Sigmoid colon (tissue), 7 donors: Measurements from ENCODE around the gene MAP3K20. TPM values are rescaled to one million over a fixed set of nuclear protein-coding genes. Genes with fewer than 3 reads are reported as not detected.

Source experiments
- DNase-seq: peaks from one replicate; pipeline ENCODE4 v3.0.0-alpha.2; 2019
- H3K27ac ChIP-seq, 4 donors: fragments of 200-600 bp; sonication (generic); one replicate each; pipeline ENCODE4 v1.5.1; 2016 to 2019; ENCODE audit warnings: mild to moderate bottlenecking in 1 of 4
- H3K27me3 ChIP-seq, 3 donors: fragments of 200-600 bp; sonication (generic); one replicate each; pipeline ENCODE4 v1.5.1; 2019; ENCODE audit warnings: mild to moderate bottlenecking in 1 of 3
- H3K36me3 ChIP-seq, 4 donors: fragments of 200-600 bp; sonication (generic); one replicate each; pipeline ENCODE4 v1.5.1; 2016 to 2019
- H3K4me1 ChIP-seq, 4 donors: fragments of 200-600 bp; sonication (generic); one replicate each; pipeline ENCODE4 v1.5.1; 2017 to 2019
- H3K4me3 ChIP-seq, 4 donors: fragments of 200-600 bp; sonication (generic); one replicate each; pipeline ENCODE4 v1.5.1; 2017 to 2019; ENCODE audit warnings: mild to moderate bottlenecking in 2 of 4, moderate library complexity in 1 of 4
- H3K9me3 ChIP-seq, 4 donors: fragments of 200-600 bp in 3 of 4; sonication (generic) in 3 of 4; one replicate each; pipeline versions ENCODE4 v1.5.1 to v1.6.1; 2013 to 2019
- EP300 ChIP-seq, 4 donors: sonication (generic); formaldehyde crosslinking; IDR thresholded peaks; one replicate each; pipeline ENCODE4 v1.6.1; 2017; ENCODE audit warnings: antibody characterized with exemption in 4 of 4
- POLR2A ChIP-seq, 2 donors: fragments of 450-650 bp; IDR thresholded peaks; one replicate each; pipeline ENCODE4 v1.6.1; 2016; ENCODE audit warnings: antibody characterized with exemption in 2 of 2, mild to moderate bottlenecking in 2 of 2, moderate library complexity in 2 of 2
- POLR2AphosphoS5 ChIP-seq, 4 donors: sonication (generic); formaldehyde crosslinking; IDR thresholded peaks; one replicate each; pipeline ENCODE4 v1.6.1; 2017; ENCODE audit warnings: antibody characterized with exemption in 4 of 4
- WGBS, 2 donors: extraction: QIAGEN DNeasy Blood & Tissue Kit; methylation state at CpG; one replicate each; pipeline ENCODE4 v1.1.7; 2013; 5-methylcytosine and 5-hydroxymethylcytosine counted together
- intact Hi-C: fragments of 100-400 bp; cut with DNase I; formaldehyde crosslinking; loops from one replicate; pipeline ENCODE4 v1.15.1; 2023
- polyA plus RNA-seq, 3 donors: library from polyadenylated mRNA; stranded (reverse); fragments of 200-250 nt; gene quantifications; one replicate each; pipeline ENCODE4 v1.2.3, GENCODE V29; 2013
- total RNA-seq, 4 donors: library from RNA; depleted of rRNA; stranded (reverse); fragments of >200 nt; gene quantifications; one replicate each; pipeline ENCODE4 v1.1.0, GENCODE V29; 2016
- TF ChIP-seq, protein P1 (sequence below), 4 experiments: fragments of 450-650 bp in 3 of 4; fragments of 200-600 bp in 1 of 4; IDR thresholded peaks; one replicate each; pipeline ENCODE4 v1.5.1; 2016 to 2019; ENCODE audit warnings: antibody characterized with exemption in 4 of 4, mild to moderate bottlenecking in 3 of 4, moderate library complexity in 2 of 4
- donor health status: healthy with polysubstance abuse.
- donor health status: Bipolar disorder and iron deficiency.
- donor health status: healthy.

MAP3K20 gene
- total and polyA plus RNA-seq, 7 donors = 6.2 to 255 (median 189) TPM

DNA sequence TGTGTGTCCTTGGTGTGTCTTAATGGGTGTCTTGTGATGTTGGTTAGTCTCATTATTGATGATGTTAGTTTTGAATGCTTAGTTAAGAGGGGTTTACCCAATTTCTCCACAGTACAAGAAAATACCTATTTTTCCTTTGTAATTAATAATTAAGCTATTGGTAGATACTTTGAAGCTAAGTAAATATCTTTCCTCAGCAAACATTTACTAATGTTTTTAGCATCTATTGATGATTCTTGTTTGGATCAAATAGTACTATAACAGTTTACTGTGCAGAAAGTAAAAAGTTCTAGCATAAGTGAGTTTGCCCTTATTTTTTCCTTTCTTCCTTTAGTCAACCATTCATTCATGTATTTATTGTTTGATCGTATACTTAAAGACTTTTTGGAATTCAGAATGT is 19.1 kb downstream of the MAP3K20 start:
- Histone ChIP-seq H3K4me3 (no peak overlapping the region), H3K27ac (peak overlapping the region in 3 of 4 donors; percentile 19 to 39 (median 36)), H3K27me3 (no peaks in the 10 kb centered on the region), H3K4me1 (peaks cover 0 to 62% (median 48%) of the 10 kb centered on the region in 4 donors), H3K36me3 (peaks cover 0 to 21% (median 0%) of the 10 kb centered on the region in 4 donors), H3K9me3 (no peaks in the 10 kb centered on the region)
- 87 to 98% methylated on average over 1 of the region's 1 CpG for WGBS, 2 donors
- DNase-seq = no peak
- no peak for TF ChIP-seq POLR2AphosphoS5 (IDR thresholded peaks at IDR 0.05)
- TF ChIP-seq POLR2A (IDR thresholded peaks at IDR 0.05) = no peak
- TF ChIP-seq, protein P1, sequence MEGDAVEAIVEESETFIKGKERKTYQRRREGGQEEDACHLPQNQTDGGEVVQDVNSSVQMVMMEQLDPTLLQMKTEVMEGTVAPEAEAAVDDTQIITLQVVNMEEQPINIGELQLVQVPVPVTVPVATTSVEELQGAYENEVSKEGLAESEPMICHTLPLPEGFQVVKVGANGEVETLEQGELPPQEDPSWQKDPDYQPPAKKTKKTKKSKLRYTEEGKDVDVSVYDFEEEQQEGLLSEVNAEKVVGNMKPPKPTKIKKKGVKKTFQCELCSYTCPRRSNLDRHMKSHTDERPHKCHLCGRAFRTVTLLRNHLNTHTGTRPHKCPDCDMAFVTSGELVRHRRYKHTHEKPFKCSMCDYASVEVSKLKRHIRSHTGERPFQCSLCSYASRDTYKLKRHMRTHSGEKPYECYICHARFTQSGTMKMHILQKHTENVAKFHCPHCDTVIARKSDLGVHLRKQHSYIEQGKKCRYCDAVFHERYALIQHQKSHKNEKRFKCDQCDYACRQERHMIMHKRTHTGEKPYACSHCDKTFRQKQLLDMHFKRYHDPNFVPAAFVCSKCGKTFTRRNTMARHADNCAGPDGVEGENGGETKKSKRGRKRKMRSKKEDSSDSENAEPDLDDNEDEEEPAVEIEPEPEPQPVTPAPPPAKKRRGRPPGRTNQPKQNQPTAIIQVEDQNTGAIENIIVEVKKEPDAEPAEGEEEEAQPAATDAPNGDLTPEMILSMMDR (IDR thresholded peaks at IDR 0.05) = no peak
- no peak for TF ChIP-seq EP300 (IDR thresholded peaks at IDR 0.05)
- intact Hi-C loops = no loop called here

DNA sequence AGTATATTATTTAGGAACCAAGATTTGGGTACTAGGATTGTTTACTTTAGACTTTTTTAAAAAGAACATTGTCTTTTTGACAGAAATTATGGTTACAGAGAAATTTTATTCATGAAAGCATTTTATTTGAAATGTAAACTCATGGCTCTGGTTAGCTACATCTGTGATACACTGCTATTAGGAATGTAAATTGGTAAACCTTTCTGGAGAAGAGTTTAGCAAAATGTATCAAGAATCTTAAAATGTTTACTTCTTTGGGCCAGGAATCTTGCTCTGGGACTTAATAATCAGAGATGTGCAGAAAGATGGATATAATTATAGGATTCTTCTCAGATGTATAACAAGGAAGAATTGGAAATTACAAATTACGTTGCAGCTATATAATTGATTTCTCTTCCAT is 19.7 kb downstream of the MAP3K20 start:
- Histone ChIP-seq H3K27me3 (no peaks in the 10 kb centered on the region), H3K4me3 (no peak overlapping the region), H3K4me1 (peaks cover 0 to 62% (median 47%) of the 10 kb centered on the region in 4 donors), H3K27ac (peak overlapping the region in 3 of 4 donors; percentile 19 to 39 (median 36)), H3K9me3 (no peaks in the 10 kb centered on the region), H3K36me3 (peaks cover 0 to 24% (median 0%) of the 10 kb centered on the region in 4 donors)
- TF ChIP-seq POLR2A (IDR thresholded peaks at IDR 0.05) (no peak), POLR2AphosphoS5 (IDR thresholded peaks at IDR 0.05) (no peak), EP300 (IDR thresholded peaks at IDR 0.05) (no peak)
- TF ChIP-seq, protein P1 (IDR thresholded peaks at IDR 0.05) = no peak
- 88 to 97% methylated on average over 1 of the region's 1 CpG for WGBS, 2 donors
- intact Hi-C loops = no loop called here
- no peak for DNase-seq

DNA sequence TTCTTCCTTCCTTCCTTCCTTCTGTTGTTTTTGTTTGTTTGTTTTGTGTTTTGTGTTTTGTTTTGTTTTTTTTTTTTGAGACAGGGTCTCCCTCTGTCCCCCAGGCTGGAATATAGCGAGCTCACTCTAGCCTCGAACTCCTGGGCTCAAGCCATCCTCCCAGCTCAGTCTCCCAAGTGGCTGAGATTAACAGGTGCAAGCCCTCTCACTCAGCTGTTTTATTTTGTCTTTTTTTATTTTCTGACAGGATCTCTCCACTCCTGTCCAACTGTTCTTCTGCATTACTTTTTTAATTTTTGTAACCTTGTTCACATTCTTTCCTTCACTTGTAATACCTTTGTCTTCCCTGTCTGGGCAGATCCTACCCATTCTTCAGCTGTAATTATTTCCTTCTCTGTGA is 23.6 kb downstream of the MAP3K20 start:
- intact Hi-C loops = no loop called here
- H3K9me3 ChIP-seq = no peaks in the 10 kb centered on the region
- TF ChIP-seq, protein P1 (IDR thresholded peaks at IDR 0.05) = no peak
- TF ChIP-seq POLR2AphosphoS5 (IDR thresholded peaks at IDR 0.05) (no peak), EP300 (IDR thresholded peaks at IDR 0.05) (no peak)
- peaks cover 0 to 55% (median 40%) of the 10 kb centered on the region in 4 donors for H3K4me1 ChIP-seq
- DNase-seq = no peak
- H3K36me3 ChIP-seq = peaks cover 0 to 17% (median 0%) of the 10 kb centered on the region in 4 donors
- no peaks in the 10 kb centered on the region for H3K27me3 ChIP-seq
- no peak overlapping the region for H3K4me3 ChIP-seq
- WGBS, 2 donors = 94 to 95% methylated on average over 2 of the region's 2 CpGs
- H3K27ac ChIP-seq = peak overlapping the region in 1 of 4 donors; percentile 13

DNA sequence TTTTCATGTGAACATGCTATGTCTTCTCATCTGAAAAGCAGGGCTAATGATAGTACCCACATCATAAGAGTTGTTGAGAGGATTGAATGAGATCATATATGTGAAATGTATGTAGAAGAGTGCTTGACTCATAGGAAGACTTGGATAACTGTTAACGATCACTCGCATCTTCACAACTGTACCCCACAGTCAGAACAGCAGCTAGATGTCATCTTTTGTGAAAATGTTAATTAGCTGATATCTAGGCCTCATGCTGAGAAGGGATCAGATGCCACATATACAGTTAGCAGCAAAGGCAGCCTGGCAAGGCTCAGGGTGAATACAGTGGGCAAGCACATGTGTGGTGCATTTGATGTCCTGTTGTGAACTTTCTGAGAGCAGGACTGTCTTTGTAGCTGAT is 24.2 kb downstream of the MAP3K20 start:
- intact Hi-C loops = no loop called here
- Histone ChIP-seq H3K36me3 (peaks cover 0 to 17% (median 0%) of the 10 kb centered on the region in 4 donors), H3K27me3 (no peaks in the 10 kb centered on the region), H3K9me3 (no peaks in the 10 kb centered on the region), H3K4me1 (peaks cover 0 to 52% (median 40%) of the 10 kb centered on the region in 4 donors), H3K4me3 (no peak overlapping the region), H3K27ac (peak overlapping the region in 1 of 4 donors; percentile 13)
- no peak for DNase-seq
- 96 to 97% methylated on average over 2 of the region's 2 CpGs for WGBS, 2 donors
- TF ChIP-seq POLR2A (IDR thresholded peaks at IDR 0.05) (no peak), POLR2AphosphoS5 (IDR thresholded peaks at IDR 0.05) (no peak), EP300 (IDR thresholded peaks at IDR 0.05) (no peak)
- TF ChIP-seq, protein P1 (IDR thresholded peaks at IDR 0.05) = no peak

DNA sequence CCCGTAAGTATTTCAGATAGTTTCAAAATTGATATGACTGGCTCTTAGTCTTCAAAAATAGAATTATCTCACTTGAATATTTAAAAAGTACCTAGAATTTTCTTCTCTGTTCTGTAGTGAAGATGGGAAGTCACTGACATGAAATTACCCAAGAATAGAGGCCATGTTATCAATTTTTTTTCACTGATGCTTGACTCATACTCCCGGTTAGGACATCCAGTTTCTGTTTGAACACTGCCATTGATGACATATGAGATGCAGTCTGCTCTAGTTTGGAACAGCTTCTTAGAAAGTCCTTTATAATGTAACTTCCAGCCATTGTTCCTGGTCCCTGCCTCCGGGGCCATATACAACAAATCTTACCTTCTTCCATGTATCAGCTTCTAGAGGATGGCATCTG is 26.0 kb downstream of the MAP3K20 start:
- peaks cover 0 to 38% (median 26%) of the 10 kb centered on the region in 4 donors for H3K4me1 ChIP-seq
- WGBS, 2 donors = 80 to 86% methylated on average over 3 of the region's 3 CpGs

More for the DNA sequence above, 26.0 kb downstream of the MAP3K20 start:
- peaks cover 0 to 13% (median 0%) of the 10 kb centered on the region in 4 donors for H3K36me3 ChIP-seq
- DNase-seq = no peak
- intact Hi-C loops = no loop called here
- no peak for TF ChIP-seq POLR2A (IDR thresholded peaks at IDR 0.05)
- no peak for TF ChIP-seq EP300 (IDR thresholded peaks at IDR 0.05)
- TF ChIP-seq, protein P1 (IDR thresholded peaks at IDR 0.05) = no peak
- TF ChIP-seq POLR2AphosphoS5 (IDR thresholded peaks at IDR 0.05) = peak in 1 of 4 donors; percentile 26
- H3K27me3 ChIP-seq = no peaks in the 10 kb centered on the region
- no peaks in the 10 kb centered on the region for H3K9me3 ChIP-seq
- H3K27ac ChIP-seq = peak overlapping the region in 1 of 4 donors; percentile 5
- no peak overlapping the region for H3K4me3 ChIP-seq
